Measurements from ENCODE around the gene C2CD2.

The C2CD2 gene

GRCh38 chr21:41845310-41846032 lies 108.3 kb downstream of the C2CD2 start:
- DNase-seq (ENCODE audit: low spot score) = no peak

- DNase-seq (ENCODE audit: low spot score) = no peak
Measured at GRCh38 chr21:41843584-41843983, 110.2 kb downstream of the C2CD2 start.

GRCh38 chr21:41840880-41841279 lies 112.9 kb downstream of the C2CD2 start:
- DNase-seq (ENCODE audit: low spot score) = no peak

GRCh38 chr21:41839387-41840000 lies 114.3 kb downstream of the C2CD2 start:
- DNase-seq (ENCODE audit: low spot score) = no peak

DNA sequence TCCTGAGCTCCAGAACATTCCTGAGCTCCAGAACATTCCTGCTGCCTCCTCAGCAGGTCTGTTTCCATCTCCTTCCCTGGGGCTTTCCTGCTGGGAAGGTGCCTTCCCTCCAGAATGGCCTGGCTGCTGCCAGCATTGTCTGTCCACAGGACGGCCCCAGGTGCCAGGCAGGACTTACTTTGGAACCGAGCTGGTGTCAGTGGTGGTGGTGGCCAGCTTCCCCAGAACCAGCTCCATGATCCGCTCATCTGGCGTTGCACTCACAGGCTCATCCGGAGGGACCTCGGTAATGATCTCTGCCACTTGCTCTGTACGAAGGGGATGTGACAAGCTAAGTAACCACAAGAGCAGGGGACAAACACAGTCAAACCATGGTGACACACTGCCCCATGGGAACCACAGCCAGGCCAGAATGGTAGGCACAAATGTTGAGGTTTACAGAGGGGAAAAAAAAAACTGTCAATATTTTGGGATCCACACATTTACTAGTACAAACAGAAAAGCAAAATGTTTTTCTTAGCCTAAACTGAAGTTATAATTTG lies 116.0 kb downstream of the C2CD2 start:
- peak; percentile 27 for DNase-seq (ENCODE audit: low spot score)

DNA sequence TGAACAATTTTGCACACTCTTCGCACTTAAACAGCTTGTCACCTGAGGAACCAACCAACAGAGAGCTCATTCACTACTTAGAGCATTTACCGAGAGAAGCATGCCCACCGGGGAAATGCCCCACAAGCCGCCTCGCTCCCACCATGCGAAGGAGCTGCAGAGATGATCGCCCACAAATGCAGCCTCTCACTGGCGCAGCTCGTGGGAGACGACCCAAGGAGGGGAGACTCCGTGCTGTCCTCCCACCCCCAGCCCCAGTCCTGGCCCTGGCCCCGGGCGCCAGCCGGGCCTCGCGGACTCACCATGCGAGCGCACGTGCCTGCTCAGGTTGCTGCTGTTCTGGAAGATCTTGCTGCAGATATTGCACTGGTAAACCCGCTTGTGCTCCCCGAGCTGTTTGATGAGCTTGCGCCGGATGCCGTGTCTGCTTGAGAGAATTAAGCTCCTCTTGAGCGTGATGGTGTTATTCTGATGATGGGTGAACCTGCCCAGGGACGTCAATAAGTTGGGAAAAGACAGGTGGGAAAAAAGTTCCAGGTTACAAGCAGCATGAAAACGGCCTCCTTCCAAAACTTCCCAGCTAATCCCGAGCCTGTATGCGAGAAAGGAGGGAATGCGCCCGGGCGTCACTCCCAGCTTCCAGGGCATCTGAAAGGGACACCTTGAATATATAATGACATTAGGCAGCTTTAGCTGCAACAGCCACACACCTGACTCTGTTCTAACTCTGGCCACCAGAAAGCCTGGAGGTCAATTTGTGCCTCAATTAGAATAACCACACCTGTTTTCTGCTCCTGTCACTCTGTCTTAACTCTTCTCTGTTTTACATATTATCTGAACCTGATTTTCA lies 117.4 kb downstream of the C2CD2 start:
- DNase-seq (ENCODE audit: low spot score) = peak; percentile 33

DNA sequence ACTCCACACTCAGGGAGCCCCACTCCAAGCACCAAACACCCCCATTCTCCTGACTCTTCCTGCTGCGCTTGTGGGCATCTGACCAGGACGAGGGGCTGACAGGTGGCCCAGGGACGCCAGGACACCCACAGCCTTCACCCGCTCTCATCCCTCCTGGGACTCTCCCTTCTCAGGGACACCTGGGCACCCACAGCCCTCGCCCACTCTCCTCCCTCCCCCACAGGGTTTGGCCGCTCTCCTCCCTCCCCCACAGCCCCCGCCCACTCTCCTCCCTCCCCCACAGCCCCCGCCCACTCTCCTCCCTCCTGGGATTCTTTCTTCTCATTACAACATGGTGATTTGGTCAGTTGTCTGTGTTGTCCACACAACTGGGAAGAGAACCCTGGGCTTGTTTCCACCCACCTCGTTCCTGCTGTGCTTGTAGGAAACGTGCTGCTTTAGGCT lies 118.1 kb downstream of the C2CD2 start:
- peak; percentile 51 for DNase-seq (ENCODE audit: low spot score)
